Stimulated activated CD8-positive, alpha-beta memory T cell treated with anti-CD3 and anti-CD28 coated beads, Interleukin-15, amount 100 ng/mL, for 24 hours (primary cell): ENCODE data around the gene CCDC146.
"Not testable (repeated sequence)": the region's sequence is repeated elsewhere in the genome, so short reads cannot be mapped to it uniquely, and the experiment has no call there.

Experiments used
- DNase-seq: peaks from one replicate; pipeline ENCODE4 v3.0.0-alpha.2; 2020; ENCODE audit warnings: low read depth

The CCDC146 gene

DNA sequence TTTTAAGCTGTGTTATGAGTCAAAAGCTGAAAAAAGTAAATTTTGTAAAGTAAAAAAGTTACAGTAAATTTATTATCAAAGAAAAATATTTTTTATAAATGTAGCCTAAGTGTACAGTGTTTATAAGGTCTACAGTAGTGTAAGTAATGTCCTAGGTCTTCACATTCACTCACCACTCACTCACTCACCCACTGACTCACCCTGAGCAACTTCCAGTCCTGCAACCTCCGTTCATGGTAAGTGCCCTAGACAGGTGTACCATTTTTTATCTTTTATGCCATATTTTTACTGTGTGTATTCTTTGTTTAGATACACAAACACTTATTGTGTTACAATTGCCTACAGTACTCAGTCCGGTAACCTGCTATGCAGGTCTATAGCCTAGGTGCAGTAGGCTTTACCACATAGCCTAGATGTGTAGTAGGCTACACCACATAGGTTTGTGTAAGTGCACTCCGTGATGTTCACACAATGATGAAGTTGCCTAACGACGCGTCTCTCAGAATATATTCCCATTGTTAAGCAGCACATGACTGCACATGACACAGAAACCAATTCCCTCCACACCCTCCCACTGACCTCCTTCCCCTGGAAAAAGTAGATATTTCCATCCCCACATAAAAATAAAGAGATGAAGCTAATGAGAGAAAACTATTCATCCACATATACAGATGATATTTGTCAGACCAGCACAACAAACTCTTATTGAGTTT lies 122.0 kb downstream of the CCDC146 start:
- DNase-seq = no peak

DNA sequence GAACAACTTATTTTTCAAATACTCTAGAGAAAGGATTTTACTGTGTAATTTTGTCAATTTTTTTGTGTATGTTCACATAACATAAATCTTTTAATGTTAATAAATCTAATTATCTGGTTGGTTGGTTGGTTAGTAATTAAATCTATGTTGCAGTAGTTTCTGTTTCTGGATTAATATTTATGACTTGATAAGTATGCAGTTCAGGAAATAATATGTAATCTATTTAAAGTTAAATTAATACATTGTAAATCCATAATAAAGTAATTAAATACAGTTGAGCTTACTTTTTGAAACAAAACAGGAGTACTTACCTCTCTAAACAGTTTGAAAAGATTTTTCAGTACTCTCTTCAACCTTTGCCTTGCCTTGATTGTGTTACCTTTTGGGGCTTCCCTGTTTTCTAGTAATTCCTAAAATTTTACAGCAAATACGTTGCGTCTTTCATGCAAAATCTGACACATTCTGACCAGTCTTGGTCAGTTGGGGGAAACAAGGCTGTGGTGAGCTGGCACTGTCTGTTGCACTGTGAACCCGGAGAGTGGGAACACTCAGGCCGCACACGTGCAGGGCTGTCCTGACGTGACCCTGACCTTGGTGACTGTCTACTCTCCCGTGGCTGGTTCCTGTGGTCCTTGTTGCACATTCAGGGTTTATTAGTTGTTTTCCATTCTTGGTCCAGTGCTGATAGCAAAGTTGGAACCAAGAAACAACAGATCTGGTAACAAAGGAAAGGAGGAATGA lies 122.8 kb downstream of the CCDC146 start:
- DNase-seq = no peak

DNA sequence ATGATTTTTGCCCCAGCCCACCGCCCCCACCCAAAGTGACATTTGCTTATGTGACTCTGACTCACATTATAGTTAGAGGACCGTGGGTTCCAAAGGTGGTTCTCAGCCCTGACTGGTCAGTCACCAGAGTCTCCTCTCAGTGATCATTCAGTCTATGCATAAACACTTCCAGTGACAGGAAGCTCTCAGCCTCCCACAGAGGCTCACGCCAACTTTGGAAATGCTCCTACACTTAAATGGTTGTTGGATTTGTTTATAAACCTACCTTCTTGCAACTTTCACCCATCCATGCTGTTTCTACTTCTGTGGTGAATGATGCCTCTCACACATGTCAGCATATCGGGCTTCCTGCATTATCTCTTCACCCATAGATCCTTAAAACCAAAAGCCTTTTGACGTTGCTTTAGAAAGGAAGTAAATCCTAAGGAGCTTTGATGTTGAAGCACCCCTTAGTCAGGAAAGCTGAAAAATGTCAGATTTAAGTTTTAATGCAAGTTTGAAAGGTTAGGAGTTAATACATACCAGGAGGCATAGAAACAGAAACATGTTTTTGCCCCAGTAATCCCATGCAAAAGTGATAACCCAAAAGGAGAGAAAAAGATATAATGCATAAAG lies 123.7 kb downstream of the CCDC146 start:
- DNase-seq = no peak

DNA sequence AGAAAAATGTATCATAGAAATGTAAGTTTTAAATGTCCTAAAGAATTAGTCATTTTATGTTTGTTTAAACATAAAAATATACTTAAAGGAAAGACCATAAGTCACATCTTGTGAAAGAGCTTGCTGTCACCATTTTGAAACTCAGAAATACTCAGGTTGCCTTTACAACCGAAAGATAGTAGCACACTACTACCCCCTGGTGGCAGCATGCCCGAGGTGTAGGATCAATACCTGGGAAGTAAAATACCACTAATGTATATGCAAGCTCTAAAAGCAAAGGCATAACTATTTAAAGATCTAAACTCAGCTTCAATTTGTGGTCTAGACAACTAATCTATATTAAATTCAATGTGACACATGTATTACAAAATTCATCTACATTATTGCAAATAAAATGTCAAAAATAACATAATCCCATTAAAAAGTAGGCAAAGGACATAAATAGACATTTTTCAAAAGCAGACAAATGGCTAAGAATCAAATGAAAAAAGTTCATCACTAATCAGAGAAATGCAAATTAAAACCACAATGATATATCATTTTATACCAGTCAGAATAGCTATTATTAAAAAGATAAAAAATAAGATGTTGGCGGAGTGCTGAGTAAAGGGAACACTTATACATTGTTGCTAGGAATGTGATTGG lies 124.9 kb downstream of the CCDC146 start:
- DNase-seq = peak; percentile 80

DNA sequence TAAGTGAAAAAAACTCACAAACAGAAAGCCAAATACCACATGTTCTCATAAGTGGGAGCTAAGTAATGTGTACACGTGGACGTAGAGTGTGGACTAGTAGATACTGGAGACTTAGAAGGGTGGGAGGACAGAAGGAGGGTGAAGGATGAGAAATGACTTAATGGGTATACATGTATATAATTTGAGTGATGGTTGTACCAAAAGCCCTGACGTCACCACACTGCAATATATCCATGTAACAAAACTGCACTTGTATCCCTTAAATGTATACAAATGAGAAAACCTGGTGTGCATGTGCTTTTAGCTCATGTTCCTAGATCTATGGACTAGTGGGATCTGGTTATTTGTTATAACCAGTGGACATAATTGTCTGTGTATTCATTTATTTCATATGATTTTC lies 125.7 kb downstream of the CCDC146 start:
- no peak for DNase-seq

DNA sequence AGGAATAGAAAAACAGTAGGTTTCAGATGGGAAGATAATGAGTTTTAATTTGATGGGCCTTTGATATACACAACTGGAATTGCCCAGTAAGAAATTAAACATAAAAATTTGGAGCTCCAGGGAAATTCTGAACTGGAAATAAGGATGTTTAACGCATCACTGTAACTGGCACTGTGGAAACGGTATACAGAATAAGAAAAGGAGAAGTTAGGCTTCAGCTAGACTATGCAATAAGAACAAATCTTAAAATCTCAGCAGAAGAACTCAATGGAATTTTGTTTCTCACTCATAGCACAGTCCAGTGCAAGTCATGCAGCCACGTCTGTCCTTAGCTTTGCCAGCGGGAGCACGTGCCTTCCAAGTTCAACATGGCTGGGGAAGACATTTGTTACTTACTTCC lies 130.1 kb downstream of the CCDC146 start:
- no peak for DNase-seq

DNA sequence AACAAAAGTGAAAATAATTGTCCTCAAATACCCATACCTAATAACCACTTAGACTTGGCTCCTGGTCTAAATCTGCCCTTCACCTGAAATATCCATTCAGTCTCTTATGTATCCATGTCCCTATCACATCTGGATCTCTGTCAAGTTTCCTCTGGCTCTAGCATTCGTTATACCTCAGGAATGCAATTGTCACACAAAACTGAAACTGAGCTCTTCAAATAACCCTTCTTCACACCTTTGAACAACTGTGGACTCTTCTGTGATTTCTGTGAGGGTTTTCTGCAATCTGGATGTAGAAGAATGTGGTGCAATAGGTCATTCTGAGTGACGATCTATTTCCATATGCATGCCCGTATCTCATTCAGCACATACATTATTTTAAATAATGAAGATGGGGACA lies 130.7 kb downstream of the CCDC146 start:
- no peak for DNase-seq

DNA sequence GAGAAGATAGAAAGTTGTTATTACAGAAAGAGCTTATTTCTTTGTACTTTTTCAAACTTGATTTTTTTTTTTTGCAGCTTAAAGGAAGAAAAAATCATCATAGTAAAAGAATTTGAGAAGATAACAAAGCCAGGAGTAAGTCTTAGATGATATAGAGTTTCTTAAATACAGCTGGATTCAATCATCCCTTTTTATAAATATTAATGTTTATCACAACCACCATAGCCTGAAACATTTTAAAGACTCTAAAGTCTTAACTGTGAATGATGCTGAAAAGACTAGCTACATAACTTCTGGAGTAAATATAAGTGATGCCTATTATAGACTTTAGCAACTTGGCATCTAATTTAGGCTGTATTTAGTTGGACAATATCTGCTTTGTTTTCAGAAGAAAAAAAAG lies 132.0 kb downstream of the CCDC146 start:
- DNase-seq = no peak

DNA sequence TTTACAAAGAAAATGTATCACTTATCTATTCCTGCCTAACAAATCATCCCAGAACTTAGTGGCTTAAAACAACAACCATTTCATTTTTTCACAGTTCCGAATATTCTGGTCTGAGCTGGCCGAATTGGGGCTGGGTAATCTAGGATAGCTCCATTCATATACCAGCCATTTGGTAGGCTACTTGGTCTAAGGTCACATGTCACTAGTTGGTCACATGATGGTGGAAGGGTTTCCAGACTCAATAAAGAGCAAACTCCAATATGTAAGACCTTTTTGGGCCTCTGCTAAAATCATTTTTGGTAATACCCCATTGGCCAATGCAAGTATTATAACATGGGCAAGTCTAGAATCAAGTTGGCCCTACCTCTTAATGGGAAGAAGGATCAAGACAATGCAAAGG lies 132.5 kb downstream of the CCDC146 start:
- no peak for DNase-seq

DNA sequence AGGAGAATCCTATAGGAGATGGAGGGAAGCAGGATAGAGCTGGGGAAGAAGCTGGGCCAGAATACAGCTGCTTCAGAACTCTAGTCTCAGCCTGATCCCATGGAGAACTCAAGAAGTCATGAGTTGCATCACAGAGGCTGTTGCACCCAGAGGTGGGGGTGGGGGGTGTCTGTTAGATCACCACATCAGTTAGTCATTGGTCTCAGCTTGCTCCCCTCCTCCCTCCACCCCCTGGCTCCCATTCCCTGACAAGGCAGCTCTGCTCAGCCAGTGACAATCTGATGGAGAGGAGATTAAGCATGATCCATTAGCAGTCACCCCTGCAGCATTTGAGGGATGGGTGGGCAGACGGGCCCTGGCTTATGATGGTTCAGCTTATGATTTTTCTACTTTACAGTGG lies 135.6 kb downstream of the CCDC146 start:
- DNase-seq = no peak

DNA sequence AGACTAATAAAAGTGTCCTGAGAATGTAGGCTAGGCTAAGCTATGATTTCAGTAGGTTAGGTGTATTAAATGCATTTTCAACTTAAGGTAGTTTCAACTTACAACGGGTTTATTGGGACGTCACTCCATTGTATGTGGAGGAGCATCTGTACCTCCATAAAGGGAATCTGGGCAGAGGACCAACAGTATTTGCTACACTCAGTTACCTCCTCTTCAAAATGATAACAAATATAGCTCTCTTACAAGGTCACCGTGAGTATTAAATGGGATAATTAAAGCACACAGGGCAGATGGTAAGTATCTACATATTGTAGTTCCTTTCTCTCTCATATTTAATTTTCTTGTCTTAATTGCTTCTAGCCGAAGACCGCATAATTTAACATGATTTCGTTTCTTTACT lies 136.2 kb downstream of the CCDC146 start:
- DNase-seq = no peak

DNA sequence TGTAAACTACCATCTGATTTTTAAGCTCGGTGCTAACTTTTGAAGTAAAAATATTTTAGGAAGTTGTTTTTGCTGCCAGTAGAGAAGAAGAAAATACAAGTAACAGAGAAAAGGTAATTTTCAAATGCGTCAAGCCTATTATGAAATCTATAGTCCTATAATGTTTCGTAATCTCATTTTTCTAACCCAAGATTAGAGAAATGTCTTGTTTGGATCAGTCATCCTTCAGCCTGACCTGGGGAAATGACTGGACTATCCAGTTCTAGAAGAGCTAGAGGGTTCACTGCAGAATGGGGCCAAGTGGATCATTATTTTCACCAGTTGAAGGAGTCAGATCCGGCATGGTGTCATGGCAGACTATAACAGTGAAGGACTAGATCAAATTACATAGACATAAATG lies 139.9 kb downstream of the CCDC146 start:
- no peak for DNase-seq

DNA sequence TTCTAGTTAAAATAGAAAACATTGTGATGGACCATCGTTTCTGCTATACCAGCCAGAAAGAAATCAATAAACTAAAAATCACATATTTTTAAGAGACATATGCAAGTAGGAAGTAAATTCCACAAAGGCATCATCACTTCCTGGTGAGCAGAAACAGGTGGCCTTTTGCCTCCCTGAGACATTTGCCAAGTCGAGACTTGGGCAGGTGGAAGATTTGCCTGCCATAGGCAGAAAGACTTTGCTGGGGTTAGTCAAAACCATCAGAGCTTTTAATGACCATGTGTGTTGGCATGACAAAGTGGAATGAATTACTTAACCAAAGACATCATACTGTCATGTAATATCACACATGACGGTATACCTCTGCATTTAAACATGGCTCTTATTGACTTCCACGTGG lies 143.3 kb downstream of the CCDC146 start:
- DNase-seq = no peak

DNA sequence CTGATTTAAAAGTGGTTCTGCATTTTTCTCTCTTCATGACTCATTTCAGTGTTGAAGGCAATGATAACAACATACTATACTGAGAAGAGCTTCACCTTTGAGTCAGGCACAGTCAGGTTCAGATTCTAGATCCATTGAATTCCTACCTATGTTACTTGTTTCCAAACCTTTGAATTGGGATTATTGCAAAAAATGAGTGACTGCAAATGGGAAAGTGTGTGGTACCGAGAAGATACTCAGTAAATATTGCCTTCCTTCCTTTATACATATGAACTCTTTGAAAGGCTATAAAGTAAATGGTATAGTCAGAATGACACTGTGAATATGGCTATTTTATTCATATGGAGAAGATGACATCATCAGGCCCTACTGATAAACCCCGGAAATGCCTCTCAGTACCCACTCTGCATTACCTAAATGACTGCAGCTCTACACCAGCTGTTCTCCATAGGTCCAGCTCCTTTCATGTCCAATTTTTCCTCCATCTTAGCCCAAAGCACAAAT lies 143.9 kb downstream of the CCDC146 start:
- no peak for DNase-seq

DNA sequence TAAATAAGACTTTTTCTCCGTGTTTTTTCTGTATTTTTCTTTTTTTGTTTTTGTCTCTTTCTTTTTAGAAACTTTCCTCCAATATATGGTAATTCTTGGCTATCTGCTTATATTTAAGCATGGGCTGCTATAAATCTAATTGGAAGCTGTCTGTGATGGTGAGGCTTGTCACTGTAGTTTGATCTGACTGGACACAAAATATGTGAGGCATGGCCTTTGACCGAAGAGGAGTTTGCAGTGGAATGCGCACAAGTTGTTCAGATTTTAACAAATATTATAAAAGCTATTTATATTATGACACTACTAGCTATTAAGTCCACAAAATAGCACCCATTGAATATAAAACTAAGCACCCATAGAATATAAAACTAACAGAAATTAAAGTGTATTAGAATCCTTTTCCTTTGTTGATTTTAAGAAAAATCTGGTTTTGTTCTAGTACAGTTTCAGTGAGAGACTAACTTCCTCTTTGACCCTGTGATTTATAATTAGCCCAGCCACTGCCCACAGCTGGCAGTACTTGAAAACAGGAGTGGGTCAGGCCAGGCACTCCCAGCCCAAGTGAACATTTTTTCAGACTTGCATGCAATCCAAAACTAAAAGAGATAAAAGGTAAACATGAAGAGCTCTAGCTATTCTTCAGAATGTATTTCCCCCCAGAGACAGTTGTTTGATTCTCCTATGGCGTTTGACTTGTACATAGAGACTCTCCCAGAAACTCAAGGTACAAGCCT lies 147.1 kb downstream of the CCDC146 start:
- DNase-seq = no peak

DNA sequence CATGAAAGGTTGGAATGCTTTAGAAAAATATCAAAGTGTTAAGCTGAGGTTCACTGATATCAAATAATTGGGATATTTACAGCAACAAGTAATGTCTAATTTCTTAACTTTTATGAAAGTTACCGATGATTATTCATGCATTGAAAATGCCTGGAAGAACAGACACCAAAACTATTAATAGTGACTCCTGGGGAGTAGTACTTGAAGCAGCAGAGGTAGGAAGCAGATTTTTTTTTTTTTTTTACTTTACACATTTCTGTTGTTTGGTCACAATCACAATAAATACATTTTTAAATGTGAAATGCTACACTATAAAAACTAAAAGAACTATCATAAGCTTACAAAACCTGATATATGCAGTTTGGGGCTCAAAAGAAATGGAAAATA lies 147.7 kb downstream of the CCDC146 start:
- no peak for DNase-seq

DNA sequence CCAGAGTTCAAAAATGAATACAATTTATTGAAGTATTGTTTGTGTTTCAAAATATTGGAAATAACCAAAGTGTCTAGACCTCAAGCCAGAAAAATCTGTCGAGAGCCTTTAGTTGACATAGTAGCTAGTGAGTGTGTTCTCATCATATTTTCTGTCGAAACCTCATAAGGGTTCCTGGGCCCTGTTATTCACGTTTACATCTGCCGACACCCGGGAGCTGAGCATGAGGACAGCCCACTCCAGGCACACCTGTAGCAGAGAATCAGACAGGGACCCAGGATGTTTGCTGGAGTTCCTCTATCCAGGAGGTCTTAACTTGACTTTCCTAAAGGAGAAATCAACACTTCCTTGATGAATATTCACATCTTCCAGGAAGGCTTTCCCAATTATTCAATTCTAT lies 149.4 kb downstream of the CCDC146 start:
- no peak for DNase-seq

DNA sequence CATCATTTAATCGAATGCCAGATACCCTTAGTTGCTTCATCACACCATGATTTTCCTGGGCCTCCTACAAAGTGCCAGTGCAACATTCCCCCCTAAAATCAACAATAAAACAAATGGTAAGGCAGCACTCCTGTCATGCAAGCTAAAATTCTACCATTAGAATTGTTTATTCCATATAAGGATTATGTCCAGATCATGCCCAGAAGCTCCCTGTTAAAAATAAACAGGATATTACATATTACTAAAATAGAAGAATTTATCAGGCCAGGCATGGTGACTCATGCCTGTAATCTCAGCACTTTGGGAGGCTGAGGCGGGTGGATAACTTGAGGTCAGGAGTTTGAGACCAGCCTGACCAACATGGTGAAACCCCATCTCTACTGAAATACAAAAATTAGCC lies 153.2 kb downstream of the CCDC146 start:
- DNase-seq = not testable (repeated sequence)

DNA sequence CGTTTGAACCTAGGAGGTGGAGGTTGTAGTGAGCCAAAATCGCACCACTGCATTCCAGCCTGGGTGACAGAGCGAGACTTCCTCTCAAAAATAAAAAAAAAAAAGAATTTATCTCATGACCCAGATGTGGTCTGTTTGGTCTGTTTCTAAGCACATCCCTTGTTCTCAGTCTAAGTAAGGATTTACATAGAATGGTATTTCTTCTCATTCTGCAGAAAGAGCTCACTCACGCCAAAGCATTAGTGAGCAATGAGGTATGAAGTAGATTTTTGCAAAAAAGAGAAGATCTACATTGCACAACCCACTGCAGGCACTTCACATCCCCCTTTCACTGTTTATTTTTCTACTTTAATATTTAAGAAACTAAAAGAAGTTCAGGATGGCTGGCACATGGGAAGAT lies 153.7 kb downstream of the CCDC146 start:
- no peak for DNase-seq

DNA sequence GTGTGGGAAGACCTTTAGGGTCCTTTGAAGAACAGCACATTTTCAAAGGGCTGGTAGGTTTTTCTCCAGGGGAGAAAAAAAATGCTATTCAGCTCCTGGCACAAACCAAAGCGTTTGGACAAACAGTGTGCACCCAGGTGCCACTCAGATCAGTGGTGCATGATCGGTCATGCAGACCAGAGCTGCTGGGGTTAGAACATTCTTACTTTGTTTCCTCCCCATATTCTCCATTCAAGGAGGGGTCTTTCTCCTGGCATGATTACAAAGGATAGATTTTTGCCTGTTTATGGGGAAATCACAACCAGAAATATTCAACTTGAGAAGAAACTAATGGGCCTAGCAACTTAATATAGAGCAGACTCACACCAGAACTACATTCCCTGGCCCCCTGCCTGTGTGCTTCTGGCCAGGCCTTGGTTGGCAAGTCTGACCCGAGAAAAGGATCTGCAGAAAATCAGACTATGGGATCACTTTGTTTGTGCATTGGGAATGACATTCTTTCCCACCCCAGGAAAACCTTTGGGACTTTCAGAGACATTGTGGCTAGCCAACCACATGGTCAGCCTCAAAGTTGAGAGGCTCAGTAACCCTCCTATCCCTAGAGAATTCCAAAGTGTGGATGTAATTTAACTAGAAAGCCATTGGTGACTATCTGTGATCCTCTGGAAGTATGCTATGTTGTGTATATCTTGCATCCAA lies 159.5 kb downstream of the CCDC146 start:
- no peak for DNase-seq

DNA sequence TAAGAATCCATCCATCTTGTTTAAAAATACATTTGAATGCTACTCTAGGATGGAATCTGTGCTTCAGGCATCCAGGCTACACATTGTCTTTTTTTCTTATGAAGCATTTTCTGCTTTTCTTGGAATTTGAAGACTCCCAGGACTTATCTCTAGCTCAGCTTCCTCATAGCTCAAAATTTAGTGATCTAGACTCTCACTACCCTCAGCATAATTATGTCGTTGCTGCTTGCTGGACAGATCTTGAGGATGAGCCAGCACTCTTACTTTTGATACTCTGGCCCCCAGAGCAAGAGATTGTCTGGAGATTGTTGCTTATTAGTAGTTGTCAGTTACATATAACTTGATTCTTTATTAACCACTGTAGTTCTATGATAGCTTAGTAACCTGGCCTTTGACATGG lies 160.5 kb downstream of the CCDC146 start:
- no peak for DNase-seq
